Fibroblast of villous mesenchyme (primary cell): ENCODE data around the gene KPNA4. TPM values are rescaled to one million over a fixed set of nuclear protein-coding genes. Genes with fewer than 3 reads are reported as not detected.

Experiments used
- DNase-seq: peaks from one replicate; pipeline ENCODE4 v3.0.0-alpha.2; 2010; ENCODE audit warnings: low read depth
- H3K4me3 ChIP-seq: 2 replicates; pipeline ENCODE4 v1.5.1; 2011; ENCODE audit warnings: low read depth, mild to moderate bottlenecking, low read length
- CTCF ChIP-seq: IDR thresholded peaks from 2 replicates; pipeline ENCODE4 v1.5.1; 2012; ENCODE audit warnings: low read depth, mild to moderate bottlenecking, low read length; ENCODE audit not compliant: insufficient read depth
- total RNA-seq: library from RNA; depleted of rRNA; stranded (reverse); fragments of >200 nt; gene quantifications from 2 replicates; pipeline ENCODE4 v1.2.3, GENCODE V29; 2012

The KPNA4 gene
- total RNA-seq, 1 donor, result 61.3 TPM

- no peak for TF ChIP-seq CTCF
- peak; percentile 23 for DNase-seq
- no peak overlapping the region for H3K4me3 ChIP-seq
Measured at GRCh38 chr3:160473221-160473620, 92.2 kb downstream of the KPNA4 start.

- no peak for DNase-seq
- no peak overlapping the region for H3K4me3 ChIP-seq
- TF ChIP-seq CTCF, result no peak
Measured at GRCh38 chr3:160472344-160472743, 93.0 kb downstream of the KPNA4 start.

- no peak overlapping the region for H3K4me3 ChIP-seq
- no peak for TF ChIP-seq CTCF
- no peak for DNase-seq
Measured at GRCh38 chr3:160471892-160472291, 93.5 kb downstream of the KPNA4 start.

GRCh38 chr3:160470181-160470580, 95.2 kb downstream of the KPNA4 start:
- H3K4me3 ChIP-seq, result no peak overlapping the region
- no peak for TF ChIP-seq CTCF
- no peak for DNase-seq

GRCh38 chr3:160464971-160465370, 100.4 kb downstream of the KPNA4 start:
- TF ChIP-seq CTCF, result no peak
- DNase-seq, result no peak
- H3K4me3 ChIP-seq, result no peak overlapping the region

- no peak overlapping the region for H3K4me3 ChIP-seq
- DNase-seq, result no peak
- TF ChIP-seq CTCF, result no peak
Measured at GRCh38 chr3:160464321-160464720, 101.0 kb downstream of the KPNA4 start.

GRCh38 chr3:160460033-160460432, 105.3 kb downstream of the KPNA4 start:
- TF ChIP-seq CTCF, result no peak
- DNase-seq, result no peak
- no peak overlapping the region for H3K4me3 ChIP-seq
